ENCODE results near the gene TSPAN17. TPM values are rescaled to one million over a fixed set of nuclear protein-coding genes. Genes with fewer than 3 reads are reported as not detected.

TSPAN17 gene
- total and polyA plus RNA-seq, 9 of the 15 experiments (the other 6 are each of a cell fraction or from before 2014, with no cell fraction given), result 0.73 to 58.3 (median 34.5) TPM

DNA sequence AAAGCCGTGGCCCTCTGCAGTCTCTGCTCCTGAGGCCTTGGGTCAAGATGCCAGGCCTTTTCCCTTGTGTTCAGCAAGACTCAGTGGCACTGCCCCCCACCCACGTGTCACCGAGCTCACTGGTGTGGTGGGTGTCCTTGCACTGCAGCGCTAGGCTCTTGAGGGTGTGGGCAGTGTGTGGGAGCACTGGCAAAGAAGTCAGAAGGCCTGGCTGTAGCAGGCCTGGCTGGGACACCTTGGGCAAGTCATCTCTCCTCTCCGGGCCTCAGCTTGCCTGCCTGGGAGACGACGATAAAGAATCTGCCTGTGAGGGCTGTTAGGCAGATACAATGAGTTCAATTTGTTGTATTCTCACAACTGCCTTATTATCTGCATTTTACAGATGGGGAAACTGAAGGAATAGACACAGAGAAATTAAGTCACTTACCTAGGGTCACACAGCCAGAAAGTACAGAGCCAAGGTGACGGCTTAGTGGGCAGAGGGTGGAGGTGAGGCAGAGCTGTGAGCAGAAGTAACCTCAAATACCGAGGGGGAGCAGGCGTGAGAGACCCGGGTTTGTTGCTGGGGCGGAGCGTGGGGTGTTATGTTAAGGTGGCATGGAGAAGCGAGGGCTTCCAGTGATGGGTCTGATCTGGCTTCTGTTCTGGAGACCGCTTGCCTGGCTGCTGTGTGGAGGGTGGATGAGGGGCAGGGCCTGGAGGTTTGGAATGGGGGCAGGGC, 1.4 kb downstream of the TSPAN17 start (continued):
- TF ChIP-seq STAT5A (IDR thresholded peaks at IDR 0.05; ENCODE audit: borderline replicate concordance, low read length), result peak; percentile 89
- TF ChIP-seq ZNF263 (CRISPR knock-in tag; IDR thresholded peaks at IDR 0.05; ENCODE audit: borderline replicate concordance), result no peak
- no peak for TF ChIP-seq ZNF133 (CRISPR knock-in tag; IDR thresholded peaks at IDR 0.05)
- TF ChIP-seq ZNF121 (CRISPR knock-in tag; conservative IDR thresholded peaks at IDR 0.05), result no peak
- TF ChIP-seq MXI1 (IDR thresholded peaks at IDR 0.05; ENCODE audit: low read depth, low read length), result no peak
- TF ChIP-seq, protein P1, sequence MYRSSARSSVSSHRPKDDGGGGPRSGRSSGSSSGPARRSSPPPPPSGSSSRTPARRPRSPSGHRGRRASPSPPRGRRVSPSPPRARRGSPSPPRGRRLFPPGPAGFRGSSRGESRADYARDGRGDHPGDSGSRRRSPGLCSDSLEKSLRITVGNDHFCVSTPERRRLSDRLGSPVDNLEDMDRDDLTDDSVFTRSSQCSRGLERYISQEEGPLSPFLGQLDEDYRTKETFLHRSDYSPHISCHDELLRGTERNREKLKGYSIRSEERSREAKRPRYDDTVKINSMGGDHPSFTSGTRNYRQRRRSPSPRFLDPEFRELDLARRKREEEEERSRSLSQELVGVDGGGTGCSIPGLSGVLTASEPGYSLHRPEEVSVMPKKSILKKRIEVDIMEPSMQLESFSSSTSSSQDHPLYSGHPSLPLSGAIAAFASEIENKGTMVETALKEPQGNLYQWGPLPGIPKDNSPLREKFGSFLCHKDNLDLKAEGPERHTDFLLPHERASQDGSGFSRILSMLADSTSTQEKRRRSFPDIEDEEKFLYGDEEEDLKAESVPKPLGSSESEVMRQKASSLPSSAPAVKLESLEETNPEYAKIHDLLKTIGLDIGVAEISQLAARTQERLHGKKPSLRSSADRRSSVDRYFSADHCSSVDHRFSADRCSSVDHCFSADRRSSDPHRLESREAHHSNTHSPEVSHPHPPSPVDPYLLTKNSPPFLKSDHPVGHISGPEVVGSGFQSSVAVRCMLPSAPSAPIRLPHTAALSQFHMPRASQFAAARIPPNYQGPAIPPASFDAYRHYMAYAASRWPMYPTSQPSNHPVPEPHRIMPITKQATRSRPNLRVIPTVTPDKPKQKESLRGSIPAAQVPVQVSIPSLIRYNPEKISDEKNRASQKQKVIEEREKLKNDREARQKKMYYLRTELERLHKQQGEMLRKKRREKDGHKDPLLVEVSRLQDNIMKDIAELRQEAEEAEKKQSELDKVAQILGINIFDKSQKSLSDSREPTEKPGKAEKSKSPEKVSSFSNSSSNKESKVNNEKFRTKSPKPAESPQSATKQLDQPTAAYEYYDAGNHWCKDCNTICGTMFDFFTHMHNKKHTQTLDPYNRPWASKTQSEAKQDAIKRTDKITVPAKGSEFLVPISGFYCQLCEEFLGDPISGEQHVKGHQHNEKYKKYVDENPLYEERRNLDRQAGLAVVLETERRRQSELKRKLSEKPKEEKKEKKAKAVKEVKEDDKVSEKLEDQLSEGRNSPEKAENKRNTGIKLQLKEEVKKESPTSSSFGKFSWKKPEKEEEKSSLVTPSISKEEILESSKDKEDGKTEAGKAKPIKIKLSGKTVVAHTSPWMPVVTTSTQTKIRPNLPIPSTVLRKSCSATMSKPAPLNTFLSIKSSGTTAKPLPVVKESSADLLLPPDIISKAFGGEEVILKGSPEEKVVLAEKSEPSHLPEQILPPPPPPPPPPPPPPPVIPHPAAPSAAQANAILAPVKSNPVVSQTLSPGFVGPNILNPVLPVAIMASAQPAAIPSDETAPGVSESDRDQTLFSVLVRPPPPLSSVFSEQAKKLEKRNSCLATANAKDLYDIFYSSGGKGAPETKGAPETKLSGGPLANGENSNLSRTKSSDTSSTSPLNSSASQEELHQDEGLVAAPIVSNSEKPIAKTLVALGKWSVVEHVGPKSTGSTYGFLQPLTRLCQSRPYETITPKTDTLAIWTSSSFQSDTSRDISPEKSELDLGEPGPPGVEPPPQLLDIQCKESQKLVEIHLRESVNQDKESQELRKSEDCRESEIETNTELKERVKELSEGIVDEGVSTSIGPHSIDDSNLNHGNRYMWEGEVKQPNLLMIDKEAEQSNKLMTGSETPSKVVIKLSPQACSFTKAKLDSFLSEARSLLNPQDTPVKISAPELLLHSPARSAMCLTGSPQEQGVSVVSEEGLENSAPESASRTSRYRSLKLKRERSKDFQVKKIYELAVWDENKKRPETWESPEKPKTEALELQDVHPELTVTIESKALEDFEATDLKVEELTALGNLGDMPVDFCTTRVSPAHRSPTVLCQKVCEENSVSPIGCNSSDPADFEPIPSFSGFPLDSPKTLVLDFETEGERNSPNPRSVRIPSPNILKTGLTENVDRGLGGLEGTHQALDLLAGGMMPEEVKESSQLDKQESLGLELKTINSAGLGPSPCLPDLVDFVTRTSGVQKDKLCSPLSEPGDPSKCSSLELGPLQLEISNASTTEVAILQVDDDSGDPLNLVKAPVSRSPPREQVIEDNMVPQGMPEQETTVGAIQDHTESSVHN (IDR thresholded peaks at IDR 0.05; ENCODE audit: borderline replicate concordance in 1 of 2, low read depth in 1 of 2), result no peak
- TF ChIP-seq, protein P2, sequence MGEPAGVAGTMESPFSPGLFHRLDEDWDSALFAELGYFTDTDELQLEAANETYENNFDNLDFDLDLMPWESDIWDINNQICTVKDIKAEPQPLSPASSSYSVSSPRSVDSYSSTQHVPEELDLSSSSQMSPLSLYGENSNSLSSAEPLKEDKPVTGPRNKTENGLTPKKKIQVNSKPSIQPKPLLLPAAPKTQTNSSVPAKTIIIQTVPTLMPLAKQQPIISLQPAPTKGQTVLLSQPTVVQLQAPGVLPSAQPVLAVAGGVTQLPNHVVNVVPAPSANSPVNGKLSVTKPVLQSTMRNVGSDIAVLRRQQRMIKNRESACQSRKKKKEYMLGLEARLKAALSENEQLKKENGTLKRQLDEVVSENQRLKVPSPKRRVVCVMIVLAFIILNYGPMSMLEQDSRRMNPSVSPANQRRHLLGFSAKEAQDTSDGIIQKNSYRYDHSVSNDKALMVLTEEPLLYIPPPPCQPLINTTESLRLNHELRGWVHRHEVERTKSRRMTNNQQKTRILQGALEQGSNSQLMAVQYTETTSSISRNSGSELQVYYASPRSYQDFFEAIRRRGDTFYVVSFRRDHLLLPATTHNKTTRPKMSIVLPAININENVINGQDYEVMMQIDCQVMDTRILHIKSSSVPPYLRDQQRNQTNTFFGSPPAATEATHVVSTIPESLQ (CRISPR knock-in tag; IDR thresholded peaks at IDR 0.05), result no peak
- no peak for TF ChIP-seq ZSCAN29 (IDR thresholded peaks at IDR 0.05)
- TF ChIP-seq TRIM28 (IDR thresholded peaks at IDR 0.05), result no peak
- TF ChIP-seq, protein P3, sequence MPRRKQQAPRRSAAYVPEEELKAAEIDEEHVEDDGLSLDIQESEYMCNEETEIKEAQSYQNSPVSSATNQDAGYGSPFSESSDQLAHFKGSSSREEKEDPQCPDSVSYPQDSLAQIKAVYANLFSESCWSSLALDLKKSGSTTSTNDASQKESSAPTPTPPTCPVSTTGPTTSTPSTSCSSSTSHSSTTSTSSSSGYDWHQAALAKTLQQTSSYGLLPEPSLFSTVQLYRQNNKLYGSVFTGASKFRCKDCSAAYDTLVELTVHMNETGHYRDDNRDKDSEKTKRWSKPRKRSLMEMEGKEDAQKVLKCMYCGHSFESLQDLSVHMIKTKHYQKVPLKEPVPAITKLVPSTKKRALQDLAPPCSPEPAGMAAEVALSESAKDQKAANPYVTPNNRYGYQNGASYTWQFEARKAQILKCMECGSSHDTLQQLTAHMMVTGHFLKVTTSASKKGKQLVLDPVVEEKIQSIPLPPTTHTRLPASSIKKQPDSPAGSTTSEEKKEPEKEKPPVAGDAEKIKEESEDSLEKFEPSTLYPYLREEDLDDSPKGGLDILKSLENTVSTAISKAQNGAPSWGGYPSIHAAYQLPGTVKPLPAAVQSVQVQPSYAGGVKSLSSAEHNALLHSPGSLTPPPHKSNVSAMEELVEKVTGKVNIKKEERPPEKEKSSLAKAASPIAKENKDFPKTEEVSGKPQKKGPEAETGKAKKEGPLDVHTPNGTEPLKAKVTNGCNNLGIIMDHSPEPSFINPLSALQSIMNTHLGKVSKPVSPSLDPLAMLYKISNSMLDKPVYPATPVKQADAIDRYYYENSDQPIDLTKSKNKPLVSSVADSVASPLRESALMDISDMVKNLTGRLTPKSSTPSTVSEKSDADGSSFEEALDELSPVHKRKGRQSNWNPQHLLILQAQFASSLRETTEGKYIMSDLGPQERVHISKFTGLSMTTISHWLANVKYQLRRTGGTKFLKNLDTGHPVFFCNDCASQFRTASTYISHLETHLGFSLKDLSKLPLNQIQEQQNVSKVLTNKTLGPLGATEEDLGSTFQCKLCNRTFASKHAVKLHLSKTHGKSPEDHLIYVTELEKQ (CRISPR knock-in tag; IDR thresholded peaks at IDR 0.05), result no peak
- peak; percentile 87 to 88 for TF ChIP-seq TRIM24 (IDR thresholded peaks at IDR 0.05)
- no peak for TF ChIP-seq PTTG1 (tag; IDR thresholded peaks at IDR 0.05; ENCODE audit: low read depth)
- peak; percentile 43; the same call in 1 of the 2 replicates for TF ChIP-seq THRAP3 (IDR thresholded peaks at IDR 0.05; ENCODE audit: borderline replicate concordance)
- TF ChIP-seq SRSF7 (optimal IDR thresholded peaks at IDR 0.05; ENCODE audit: low read depth, low read length), result no peak
